Gastroesophageal sphincter (tissue), 3 donors: ENCODE measurements around the gene CEP72.

Experiments
- EP300 ChIP-seq: sonication (generic); formaldehyde crosslinking; IDR thresholded peaks from one replicate; pipeline ENCODE4 v1.6.1; 2017; ENCODE audit warnings: antibody characterized with exemption, mild to moderate bottlenecking
- POLR2A ChIP-seq, 2 donors: fragments of 450-650 bp; IDR thresholded peaks; one replicate each; pipeline ENCODE4 v1.6.1; 2017; ENCODE audit warnings: antibody characterized with exemption in 2 of 2, mild to moderate bottlenecking in 2 of 2, moderate library complexity in 1 of 2
- POLR2AphosphoS5 ChIP-seq: sonication (generic); formaldehyde crosslinking; IDR thresholded peaks from one replicate; pipeline ENCODE4 v1.6.1; 2017; ENCODE audit warnings: antibody characterized with exemption
- TF ChIP-seq, protein P1 (sequence below), 4 experiments: fragments of 200-600 bp in 2 of 4; fragments of 450-650 bp in 2 of 4; sonication (generic) in 1 of 4; IDR thresholded peaks; one replicate each; pipeline ENCODE4 v1.5.1; 2017 to 2019; ENCODE audit warnings: antibody characterized with exemption in 4 of 4, mild to moderate bottlenecking in 2 of 4, moderate library complexity in 2 of 4

DNA sequence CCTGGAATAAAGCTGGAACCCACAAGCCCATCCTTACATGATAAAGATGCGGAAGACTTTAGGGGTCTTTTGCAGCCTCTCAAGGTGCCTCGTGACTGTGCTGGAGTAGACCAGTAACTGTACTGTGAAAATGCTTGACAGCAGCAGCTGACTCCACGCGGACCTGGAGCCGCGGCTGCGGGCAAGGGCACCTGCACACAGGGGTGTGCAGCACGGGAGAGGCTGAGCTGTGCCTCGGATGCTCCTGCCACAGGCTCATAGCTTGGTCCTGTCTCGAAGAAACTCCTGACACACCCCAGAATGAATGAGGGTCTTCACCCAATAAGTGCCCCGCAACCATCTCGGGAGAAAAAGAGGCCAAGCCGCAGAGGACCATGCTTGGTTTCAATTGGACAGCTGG, 40.3 kb upstream of the CEP72 start:
- TF ChIP-seq, protein P1, sequence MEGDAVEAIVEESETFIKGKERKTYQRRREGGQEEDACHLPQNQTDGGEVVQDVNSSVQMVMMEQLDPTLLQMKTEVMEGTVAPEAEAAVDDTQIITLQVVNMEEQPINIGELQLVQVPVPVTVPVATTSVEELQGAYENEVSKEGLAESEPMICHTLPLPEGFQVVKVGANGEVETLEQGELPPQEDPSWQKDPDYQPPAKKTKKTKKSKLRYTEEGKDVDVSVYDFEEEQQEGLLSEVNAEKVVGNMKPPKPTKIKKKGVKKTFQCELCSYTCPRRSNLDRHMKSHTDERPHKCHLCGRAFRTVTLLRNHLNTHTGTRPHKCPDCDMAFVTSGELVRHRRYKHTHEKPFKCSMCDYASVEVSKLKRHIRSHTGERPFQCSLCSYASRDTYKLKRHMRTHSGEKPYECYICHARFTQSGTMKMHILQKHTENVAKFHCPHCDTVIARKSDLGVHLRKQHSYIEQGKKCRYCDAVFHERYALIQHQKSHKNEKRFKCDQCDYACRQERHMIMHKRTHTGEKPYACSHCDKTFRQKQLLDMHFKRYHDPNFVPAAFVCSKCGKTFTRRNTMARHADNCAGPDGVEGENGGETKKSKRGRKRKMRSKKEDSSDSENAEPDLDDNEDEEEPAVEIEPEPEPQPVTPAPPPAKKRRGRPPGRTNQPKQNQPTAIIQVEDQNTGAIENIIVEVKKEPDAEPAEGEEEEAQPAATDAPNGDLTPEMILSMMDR (IDR thresholded peaks at IDR 0.05), result no peak
- TF ChIP-seq POLR2AphosphoS5, result no peak
- no peak for TF ChIP-seq EP300
- TF ChIP-seq POLR2A (IDR thresholded peaks at IDR 0.05), result no peak
